Skeletal muscle cell (primary cell): ENCODE data around the gene TMEM266.

Experiments used
- DNase-seq: peaks from one replicate; pipeline ENCODE4 v3.0.0-alpha.2; 2010; ENCODE audit warnings: low read depth
- H3K4me3 ChIP-seq: 2 replicates; pipeline ENCODE4 v1.5.1; 2011; ENCODE audit warnings: low read depth, mild to moderate bottlenecking, control low read depth, low read length, moderate library complexity

TMEM266 gene

GRCh38 chr15:76215634-76216033 lies 155.8 kb downstream of the TMEM266 start:
- no peak overlapping the region for H3K4me3 ChIP-seq
- no peak for DNase-seq

GRCh38 chr15:76217029-76217881 lies 157.5 kb downstream of the TMEM266 start:
- DNase-seq: no peak
- no peak overlapping the region for H3K4me3 ChIP-seq

- no peak overlapping the region for H3K4me3 ChIP-seq
- DNase-seq: no peak
Measured at GRCh38 chr15:76217882-76218217, 158.1 kb downstream of the TMEM266 start.

- no peak overlapping the region for H3K4me3 ChIP-seq
- no peak for DNase-seq
Measured at GRCh38 chr15:76221085-76221767, 161.4 kb downstream of the TMEM266 start.

- no peak overlapping the region for H3K4me3 ChIP-seq
- DNase-seq: no peak
Measured at GRCh38 chr15:76222159-76222558, 162.4 kb downstream of the TMEM266 start.

- no peak for DNase-seq
- H3K4me3 ChIP-seq: no peak overlapping the region
Measured at GRCh38 chr15:76223521-76223920, 163.7 kb downstream of the TMEM266 start.

GRCh38 chr15:76229266-76229665 lies 169.5 kb downstream of the TMEM266 start:
- no peak for DNase-seq
- H3K4me3 ChIP-seq: no peak overlapping the region

GRCh38 chr15:76233921-76234320 lies 174.1 kb downstream of the TMEM266 start:
- no peak for DNase-seq
- no peak overlapping the region for H3K4me3 ChIP-seq

GRCh38 chr15:76234337-76234889 lies 174.6 kb downstream of the TMEM266 start:
- no peak overlapping the region for H3K4me3 ChIP-seq
- DNase-seq: no peak

- peak; percentile 0 for DNase-seq
- no peak overlapping the region for H3K4me3 ChIP-seq
Measured at GRCh38 chr15:76235186-76235826, 175.5 kb downstream of the TMEM266 start.

GRCh38 chr15:76236350-76236749 lies 176.6 kb downstream of the TMEM266 start:
- no peak overlapping the region for H3K4me3 ChIP-seq
- DNase-seq: no peak

- DNase-seq: no peak
Measured at GRCh38 chr15:76239786-76240185, 180.0 kb downstream of the TMEM266 start.

GRCh38 chr15:76245072-76245610 lies 185.4 kb downstream of the TMEM266 start:
- no peak for DNase-seq

More at GRCh38 chr15:76239786-76240185, 180.0 kb downstream of the TMEM266 start:
- no peak overlapping the region for H3K4me3 ChIP-seq

GRCh38 chr15:76251717-76252116 lies 191.9 kb downstream of the TMEM266 start:
- H3K4me3 ChIP-seq: no peak overlapping the region
- DNase-seq: no peak

More at GRCh38 chr15:76245072-76245610, 185.4 kb downstream of the TMEM266 start:
- no peak overlapping the region for H3K4me3 ChIP-seq

GRCh38 chr15:76252249-76252648 lies 192.5 kb downstream of the TMEM266 start:
- no peak overlapping the region for H3K4me3 ChIP-seq
- DNase-seq: no peak

- DNase-seq: no peak
Measured at GRCh38 chr15:76253691-76254473, 194.1 kb downstream of the TMEM266 start.

More at GRCh38 chr15:76253691-76254473, 194.1 kb downstream of the TMEM266 start:
- no peak overlapping the region for H3K4me3 ChIP-seq
